Neural cell (in vitro differentiated cells): ENCODE results near the gene DCBLD1. TPM values are rescaled to one million over a fixed set of nuclear protein-coding genes. Genes with fewer than 3 reads are reported as not detected.
A peak's percentile ranks its signal among the peaks of the same experiment; 100 is the strongest.

ENCODE experiments used
- H2AFZ ChIP-seq: fragments of 200-600, 300-800 bp; sonication (generic), shearing (Covaris generic); 2 replicates; pipeline ENCODE4 v1.6.0; 2014; ENCODE audit warnings: low read depth, mild to moderate bottlenecking, antibody characterized with exemption, low read length, moderate library complexity
- H3F3A ChIP-seq: fragments of 200-600 bp; shearing (Covaris generic); 2 replicates; pipeline ENCODE4 v1.6.1; 2016; ENCODE audit warnings: mild to moderate bottlenecking, moderate library complexity, mixed read lengths, antibody characterized with exemption, low read length; ENCODE audit not compliant: insufficient read depth, poor library complexity, severe bottlenecking
- H3K27ac ChIP-seq: fragments of 200-600, 300-800 bp; sonication (generic), shearing (Covaris generic); 2 replicates; pipeline ENCODE4 v1.5.1; 2014; ENCODE audit warnings: mild to moderate bottlenecking, low read length, moderate library complexity
- H3K27me3 ChIP-seq: fragments of 300-800, 200-600 bp; sonication (generic), shearing (Covaris generic); 2 replicates; pipeline ENCODE4 v1.6.0; 2014; ENCODE audit warnings: mild to moderate bottlenecking, low read depth, low read length, moderate library complexity; ENCODE audit not compliant: insufficient read depth
- H3K36me3 ChIP-seq: fragments of 300-800, 200-600 bp; sonication (generic), shearing (Covaris generic); 2 replicates; pipeline ENCODE4 v1.5.1; 2014; ENCODE audit warnings: mild to moderate bottlenecking, antibody characterized with exemption, low read length, moderate library complexity; ENCODE audit not compliant: insufficient read depth
- H3K4me2 ChIP-seq: fragments of 300-800, 200-600 bp; sonication (generic), shearing (Covaris generic); 2 replicates; pipeline ENCODE4 v1.6.0; 2014; ENCODE audit warnings: mild to moderate bottlenecking, low read length
- H3K4me3 ChIP-seq: fragments of 300-800, 200-600 bp; sonication (generic), shearing (Covaris generic); 2 replicates; pipeline ENCODE4 v1.5.1; 2014; ENCODE audit warnings: mild to moderate bottlenecking, low read length, moderate library complexity
- H3K79me2 ChIP-seq: fragments of 200-600 bp; shearing (Covaris generic); replicated peaks from 2 replicates; pipeline ENCODE4 v1.6.0; 2014; ENCODE audit warnings: mild to moderate bottlenecking, low read length, moderate library complexity; ENCODE audit not compliant: insufficient read depth
- H3K9ac ChIP-seq: fragments of 300-800, 200-600 bp; sonication (generic), shearing (Covaris generic); 2 replicates; pipeline ENCODE4 v1.6.1; 2016; ENCODE audit warnings: mild to moderate bottlenecking, low read length, mixed read lengths
- H3K9me2 ChIP-seq: fragments of 200-600 bp; shearing (Covaris generic); 2 replicates; pipeline ENCODE4 v1.6.1; 2016; ENCODE audit warnings: mild to moderate bottlenecking, low read length, mixed read lengths; ENCODE audit not compliant: insufficient read depth
- H3K9me3 ChIP-seq: fragments of 200-600, 300-800 bp; sonication (generic), shearing (Covaris generic); 2 replicates; pipeline ENCODE4 v1.6.1; 2016; ENCODE audit warnings: mild to moderate bottlenecking, mixed run types, low read length, moderate library complexity, mixed read lengths
- H4K20me1 ChIP-seq: fragments of 200-600 bp; shearing (Covaris generic); 2 replicates; pipeline ENCODE4 v1.6.1; 2016; ENCODE audit warnings: mild to moderate bottlenecking, mixed run types; ENCODE audit not compliant: insufficient read depth
- CTCF ChIP-seq: fragments of 450-650 bp; IDR thresholded peaks from 2 replicates; pipeline ENCODE4 v1.5.1; 2014; ENCODE audit warnings: antibody characterized with exemption, mild to moderate bottlenecking, moderate library complexity; ENCODE audit not compliant: poor library complexity, severe bottlenecking
- EP300 ChIP-seq: fragments of 450-650 bp; conservative IDR thresholded peaks from 2 replicates; pipeline ENCODE4 v1.6.1; 2014; ENCODE audit warnings: antibody characterized with exemption, mild to moderate bottlenecking, moderate library complexity; ENCODE audit not compliant: poor library complexity, severe bottlenecking
- EZH2 ChIP-seq: fragments of 200-600, 300-800 bp; shearing (Covaris generic), sonication (generic); IDR thresholded peaks from 2 replicates; pipeline ENCODE4 v1.6.1; 2014; ENCODE audit warnings: antibody characterized with exemption, low read length, borderline replicate concordance, mild to moderate bottlenecking; ENCODE audit not compliant: insufficient read depth, poor library complexity, severe bottlenecking
- MXI1 ChIP-seq: fragments of 450-650 bp; conservative IDR thresholded peaks from 2 replicates; pipeline ENCODE4 v1.6.1; 2014; ENCODE audit warnings: antibody characterized with exemption, mild to moderate bottlenecking; ENCODE audit not compliant: poor library complexity, severe bottlenecking
- POLR2AphosphoS5 ChIP-seq: IDR thresholded peaks from 2 replicates; pipeline ENCODE4 v1.6.1; 2012
- RAD21 ChIP-seq: fragments of 450-650 bp; conservative IDR thresholded peaks from 2 replicates; pipeline ENCODE4 v1.6.1; 2014; ENCODE audit warnings: antibody characterized with exemption, mild to moderate bottlenecking, moderate library complexity
- REST ChIP-seq: IDR thresholded peaks from 2 replicates; pipeline ENCODE4 v1.6.1; 2012; ENCODE audit warnings: borderline replicate concordance
- SMC3 ChIP-seq: fragments of 450-650 bp; conservative IDR thresholded peaks from 2 replicates; pipeline ENCODE4 v1.6.1; 2014; ENCODE audit warnings: antibody characterized with exemption, mild to moderate bottlenecking, moderate library complexity; ENCODE audit not compliant: poor library complexity
- TAF1 ChIP-seq: IDR thresholded peaks from 2 replicates; pipeline ENCODE4 v1.6.1; 2012; ENCODE audit warnings: low read depth
- polyA plus RNA-seq: library from polyadenylated mRNA; depleted of rRNA; stranded (reverse); fragments of >200 nt; gene quantifications from 2 replicates; pipeline ENCODE4 v1.2.3, GENCODE V29; 2014

DCBLD1 gene
- polyA plus RNA-seq, 1 donor from 2014 or later: 11.4 TPM

GRCh38 chr6:117555882-117556498, 73.5 kb downstream of the DCBLD1 start:
- H3K9me3 ChIP-seq: no peaks in the 10 kb centered on the region
- no peak overlapping the region for H2AFZ ChIP-seq
- H3K79me2 ChIP-seq: no peaks in the 10 kb centered on the region
- no peaks in the 10 kb centered on the region for H3F3A ChIP-seq
- no peak for TF ChIP-seq TAF1
- TF ChIP-seq EP300: no peak
- TF ChIP-seq REST: no peak
- no peak for TF ChIP-seq POLR2AphosphoS5
- TF ChIP-seq CTCF: peak; percentile 79
- no peak for TF ChIP-seq MXI1
- TF ChIP-seq RAD21: peak; percentile 80
- no peak for TF ChIP-seq EZH2
- peak; percentile 90 for TF ChIP-seq SMC3
- H3K27me3 ChIP-seq: no peaks in the 10 kb centered on the region
- no peaks in the 10 kb centered on the region for H3K36me3 ChIP-seq
- H3K27ac ChIP-seq: no peak overlapping the region
- H4K20me1 ChIP-seq: no peaks in the 10 kb centered on the region
- H3K4me2 ChIP-seq: no peak overlapping the region
- H3K9ac ChIP-seq: no peak overlapping the region
- H3K4me3 ChIP-seq: no peak overlapping the region
- H3K9me2 ChIP-seq: no peaks in the 10 kb centered on the region

GRCh38 chr6:117557951-117558350, 75.5 kb downstream of the DCBLD1 start:
- Histone ChIP-seq H2AFZ (no peak overlapping the region), H3K4me3 (no peak overlapping the region), H3K9ac (no peak overlapping the region), H3K27me3 (no peaks in the 10 kb centered on the region), H3F3A (no peaks in the 10 kb centered on the region), H3K9me3 (no peaks in the 10 kb centered on the region), H3K4me2 (no peak overlapping the region), H3K79me2 (no peaks in the 10 kb centered on the region), H3K27ac (no peak overlapping the region), H4K20me1 (no peaks in the 10 kb centered on the region), H3K36me3 (no peaks in the 10 kb centered on the region), H3K9me2 (no peaks in the 10 kb centered on the region)
- TF ChIP-seq EP300 (no peak), REST (no peak), POLR2AphosphoS5 (no peak), RAD21 (no peak), CTCF (no peak), SMC3 (no peak)
